Measurements from ENCODE around the gene SLC35F1. TPM values are rescaled to one million over a fixed set of nuclear protein-coding genes. Genes with fewer than 3 reads are reported as not detected.

SLC35F1 gene
- polyA plus RNA-seq, 1 donor from 2014 or later, result 35.1 TPM

DNA sequence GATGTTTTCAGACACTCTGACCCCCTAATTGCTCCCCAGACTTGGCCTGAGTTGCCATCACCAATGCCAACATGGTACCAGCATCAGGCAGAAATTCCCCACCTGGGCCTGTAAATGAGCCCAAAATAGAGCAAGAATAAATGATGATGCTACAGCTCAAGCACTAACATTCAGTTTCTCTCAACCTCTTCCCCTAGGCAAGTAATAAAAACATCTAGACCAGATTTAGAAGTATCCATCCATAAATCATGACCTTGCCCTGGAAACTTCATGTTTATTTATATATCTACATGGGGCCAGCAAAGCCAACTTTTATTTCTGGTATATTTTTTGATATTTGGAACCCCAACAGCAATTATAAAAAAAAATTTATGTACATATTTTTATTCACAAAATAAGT lies 419.6 kb downstream of the SLC35F1 start:
- no peak overlapping the region for H3K9ac ChIP-seq (ENCODE audit: low read length)
- no peak overlapping the region for H3K27ac ChIP-seq (ENCODE audit: low read length)
- no peaks in the 10 kb centered on the region for H3K9me2 ChIP-seq (ENCODE audit: insufficient read depth, low read length)
- no peaks in the 10 kb centered on the region for H3K27me3 ChIP-seq (ENCODE audit: insufficient read depth, low read depth, low read length)
- H3K9me3 ChIP-seq (ENCODE audit: low read length), result no peaks in the 10 kb centered on the region
- no peak overlapping the region for H3K4me2 ChIP-seq (ENCODE audit: low read length)
- no peak overlapping the region for H3K4me3 ChIP-seq (ENCODE audit: low read length)
- no peaks in the 10 kb centered on the region for H3K36me3 ChIP-seq (ENCODE audit: insufficient read depth, low read length)
- no peaks in the 10 kb centered on the region for H3K79me2 ChIP-seq (replicated peaks; ENCODE audit: insufficient read depth, low read length)
- no peaks in the 10 kb centered on the region for H4K20me1 ChIP-seq (ENCODE audit: insufficient read depth)
- TF ChIP-seq SMC3 (conservative IDR thresholded peaks at IDR 0.05; ENCODE audit: poor library complexity) (no peak), POLR2AphosphoS5 (IDR thresholded peaks at IDR 0.05) (no peak), EZH2 (IDR thresholded peaks at IDR 0.05; ENCODE audit: borderline replicate concordance, insufficient read depth, low read length, poor library complexity, severe bottlenecking) (no peak), MXI1 (conservative IDR thresholded peaks at IDR 0.05; ENCODE audit: poor library complexity, severe bottlenecking) (no peak), RAD21 (conservative IDR thresholded peaks at IDR 0.05) (no peak), TAF1 (IDR thresholded peaks at IDR 0.05; ENCODE audit: low read depth) (no peak), EP300 (conservative IDR thresholded peaks at IDR 0.05; ENCODE audit: poor library complexity, severe bottlenecking) (no peak)
- TF ChIP-seq, protein P1, sequence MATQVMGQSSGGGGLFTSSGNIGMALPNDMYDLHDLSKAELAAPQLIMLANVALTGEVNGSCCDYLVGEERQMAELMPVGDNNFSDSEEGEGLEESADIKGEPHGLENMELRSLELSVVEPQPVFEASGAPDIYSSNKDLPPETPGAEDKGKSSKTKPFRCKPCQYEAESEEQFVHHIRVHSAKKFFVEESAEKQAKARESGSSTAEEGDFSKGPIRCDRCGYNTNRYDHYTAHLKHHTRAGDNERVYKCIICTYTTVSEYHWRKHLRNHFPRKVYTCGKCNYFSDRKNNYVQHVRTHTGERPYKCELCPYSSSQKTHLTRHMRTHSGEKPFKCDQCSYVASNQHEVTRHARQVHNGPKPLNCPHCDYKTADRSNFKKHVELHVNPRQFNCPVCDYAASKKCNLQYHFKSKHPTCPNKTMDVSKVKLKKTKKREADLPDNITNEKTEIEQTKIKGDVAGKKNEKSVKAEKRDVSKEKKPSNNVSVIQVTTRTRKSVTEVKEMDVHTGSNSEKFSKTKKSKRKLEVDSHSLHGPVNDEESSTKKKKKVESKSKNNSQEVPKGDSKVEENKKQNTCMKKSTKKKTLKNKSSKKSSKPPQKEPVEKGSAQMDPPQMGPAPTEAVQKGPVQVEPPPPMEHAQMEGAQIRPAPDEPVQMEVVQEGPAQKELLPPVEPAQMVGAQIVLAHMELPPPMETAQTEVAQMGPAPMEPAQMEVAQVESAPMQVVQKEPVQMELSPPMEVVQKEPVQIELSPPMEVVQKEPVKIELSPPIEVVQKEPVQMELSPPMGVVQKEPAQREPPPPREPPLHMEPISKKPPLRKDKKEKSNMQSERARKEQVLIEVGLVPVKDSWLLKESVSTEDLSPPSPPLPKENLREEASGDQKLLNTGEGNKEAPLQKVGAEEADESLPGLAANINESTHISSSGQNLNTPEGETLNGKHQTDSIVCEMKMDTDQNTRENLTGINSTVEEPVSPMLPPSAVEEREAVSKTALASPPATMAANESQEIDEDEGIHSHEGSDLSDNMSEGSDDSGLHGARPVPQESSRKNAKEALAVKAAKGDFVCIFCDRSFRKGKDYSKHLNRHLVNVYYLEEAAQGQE (IDR thresholded peaks at IDR 0.05; ENCODE audit: borderline replicate concordance), result no peak
- TF ChIP-seq, protein P2, sequence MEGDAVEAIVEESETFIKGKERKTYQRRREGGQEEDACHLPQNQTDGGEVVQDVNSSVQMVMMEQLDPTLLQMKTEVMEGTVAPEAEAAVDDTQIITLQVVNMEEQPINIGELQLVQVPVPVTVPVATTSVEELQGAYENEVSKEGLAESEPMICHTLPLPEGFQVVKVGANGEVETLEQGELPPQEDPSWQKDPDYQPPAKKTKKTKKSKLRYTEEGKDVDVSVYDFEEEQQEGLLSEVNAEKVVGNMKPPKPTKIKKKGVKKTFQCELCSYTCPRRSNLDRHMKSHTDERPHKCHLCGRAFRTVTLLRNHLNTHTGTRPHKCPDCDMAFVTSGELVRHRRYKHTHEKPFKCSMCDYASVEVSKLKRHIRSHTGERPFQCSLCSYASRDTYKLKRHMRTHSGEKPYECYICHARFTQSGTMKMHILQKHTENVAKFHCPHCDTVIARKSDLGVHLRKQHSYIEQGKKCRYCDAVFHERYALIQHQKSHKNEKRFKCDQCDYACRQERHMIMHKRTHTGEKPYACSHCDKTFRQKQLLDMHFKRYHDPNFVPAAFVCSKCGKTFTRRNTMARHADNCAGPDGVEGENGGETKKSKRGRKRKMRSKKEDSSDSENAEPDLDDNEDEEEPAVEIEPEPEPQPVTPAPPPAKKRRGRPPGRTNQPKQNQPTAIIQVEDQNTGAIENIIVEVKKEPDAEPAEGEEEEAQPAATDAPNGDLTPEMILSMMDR (IDR thresholded peaks at IDR 0.05; ENCODE audit: poor library complexity, severe bottlenecking), result no peak
- H2AFZ ChIP-seq (ENCODE audit: low read depth, low read length), result no peak overlapping the region
- H3F3A ChIP-seq (ENCODE audit: insufficient read depth, low read length, poor library complexity, severe bottlenecking), result no peaks in the 10 kb centered on the region

DNA sequence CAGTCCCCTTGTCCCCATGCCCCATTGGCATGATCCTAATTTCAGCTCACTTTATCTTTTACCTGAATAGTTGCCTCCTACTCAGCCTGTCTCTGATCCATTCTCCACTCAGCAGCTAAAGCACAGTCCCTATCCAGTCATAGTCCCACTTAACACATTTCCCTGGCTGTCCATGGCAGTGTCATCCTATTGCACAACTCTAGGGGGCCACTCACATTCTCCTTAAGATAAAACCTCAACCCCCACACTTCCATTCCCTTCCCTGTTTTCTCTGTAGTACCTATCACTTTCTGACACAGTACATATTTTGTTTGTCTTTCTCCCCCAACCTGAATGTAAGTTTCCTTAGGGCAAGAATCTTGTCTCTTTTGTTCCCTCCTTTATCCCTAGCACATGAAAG lies 420.2 kb downstream of the SLC35F1 start:
- H3F3A ChIP-seq (ENCODE audit: insufficient read depth, low read length, poor library complexity, severe bottlenecking), result no peaks in the 10 kb centered on the region
- no peak for TF ChIP-seq MXI1 (conservative IDR thresholded peaks at IDR 0.05; ENCODE audit: poor library complexity, severe bottlenecking)
- no peak for TF ChIP-seq EP300 (conservative IDR thresholded peaks at IDR 0.05; ENCODE audit: poor library complexity, severe bottlenecking)
- TF ChIP-seq SMC3 (conservative IDR thresholded peaks at IDR 0.05; ENCODE audit: poor library complexity), result no peak
- TF ChIP-seq, protein P2 (IDR thresholded peaks at IDR 0.05; ENCODE audit: poor library complexity, severe bottlenecking), result no peak
- TF ChIP-seq POLR2AphosphoS5 (IDR thresholded peaks at IDR 0.05), result no peak
- TF ChIP-seq RAD21 (conservative IDR thresholded peaks at IDR 0.05), result no peak
- no peak for TF ChIP-seq TAF1 (IDR thresholded peaks at IDR 0.05; ENCODE audit: low read depth)
- TF ChIP-seq EZH2 (IDR thresholded peaks at IDR 0.05; ENCODE audit: borderline replicate concordance, insufficient read depth, low read length, poor library complexity, severe bottlenecking), result no peak
- TF ChIP-seq, protein P1 (IDR thresholded peaks at IDR 0.05; ENCODE audit: borderline replicate concordance), result no peak
- no peaks in the 10 kb centered on the region for H3K79me2 ChIP-seq (replicated peaks; ENCODE audit: insufficient read depth, low read length)
- no peak overlapping the region for H3K27ac ChIP-seq (ENCODE audit: low read length)
- H3K4me2 ChIP-seq (ENCODE audit: low read length), result no peak overlapping the region
- H4K20me1 ChIP-seq (ENCODE audit: insufficient read depth), result no peaks in the 10 kb centered on the region
- H3K9ac ChIP-seq (ENCODE audit: low read length), result no peak overlapping the region
- H3K9me2 ChIP-seq (ENCODE audit: insufficient read depth, low read length), result no peaks in the 10 kb centered on the region
- H3K36me3 ChIP-seq (ENCODE audit: insufficient read depth, low read length), result no peaks in the 10 kb centered on the region
- H3K4me3 ChIP-seq (ENCODE audit: low read length), result no peak overlapping the region
- H3K9me3 ChIP-seq (ENCODE audit: low read length), result no peaks in the 10 kb centered on the region
- H2AFZ ChIP-seq (ENCODE audit: low read depth, low read length), result no peak overlapping the region
- no peaks in the 10 kb centered on the region for H3K27me3 ChIP-seq (ENCODE audit: insufficient read depth, low read depth, low read length)

Measured in neural cell (in vitro differentiated cells).